Mesenchymal stem cell (in vitro differentiated cells and primary cell): ENCODE results near the gene KATNB1.

Source experiments
- DNase-seq: peaks from one replicate; pipeline ENCODE4 v3.0.0-alpha.2; 2013
- H2AFZ ChIP-seq: one replicate; pipeline ENCODE4 v1.6.1; 2013; ENCODE audit warnings: low read depth, mild to moderate bottlenecking, control low read depth, inconsistent platforms, low read length, moderate library complexity
- H2AK5ac ChIP-seq: 2 replicates; pipeline ENCODE4 v1.6.1; 2013; ENCODE audit warnings: low read length, moderate library complexity, mild to moderate bottlenecking, inconsistent platforms; ENCODE audit not compliant: severe bottlenecking
- H2BK120ac ChIP-seq: one replicate; pipeline ENCODE4 v1.6.1; 2013; ENCODE audit warnings: low read depth, mild to moderate bottlenecking, inconsistent platforms, low read length, moderate library complexity
- H2BK12ac ChIP-seq, 2 experiments: one replicate each; pipeline ENCODE4 v1.6.1; 2013; ENCODE audit warnings: inconsistent platforms in 2 of 2, low read length in 2 of 2, mild to moderate bottlenecking in 2 of 2, moderate library complexity in 2 of 2, control low read depth in 1 of 2
- H2BK15ac ChIP-seq: one replicate; pipeline ENCODE4 v1.6.1; 2013; ENCODE audit warnings: mild to moderate bottlenecking, low read depth, inconsistent platforms; ENCODE audit not compliant: poor library complexity, severe bottlenecking
- H2BK5ac ChIP-seq: 2 replicates; pipeline ENCODE4 v1.6.1; 2013; ENCODE audit warnings: low read depth, mild to moderate bottlenecking, low read length, control low read depth, inconsistent platforms; ENCODE audit not compliant: poor library complexity, severe bottlenecking
- H3K14ac ChIP-seq, 2 experiments: one replicate each; pipeline ENCODE4 v1.6.1; 2013; ENCODE audit warnings: inconsistent platforms in 2 of 2, low read length in 2 of 2, control low read depth in 1 of 2, mild to moderate bottlenecking in 1 of 2, moderate library complexity in 1 of 2
- H3K18ac ChIP-seq, 2 experiments: one replicate each; pipeline ENCODE4 v1.6.1; 2013; ENCODE audit warnings: inconsistent platforms in 2 of 2, low read length in 2 of 2, control low read depth in 1 of 2, low read depth in 1 of 2, mild to moderate bottlenecking in 1 of 2
- H3K23ac ChIP-seq, 2 experiments: one replicate each; pipeline ENCODE4 v1.6.1; 2013; ENCODE audit warnings: inconsistent platforms in 2 of 2, low read length in 2 of 2, mild to moderate bottlenecking in 2 of 2, moderate library complexity in 2 of 2, control low read depth in 1 of 2
- H3K27ac ChIP-seq: 2 replicates; pipeline ENCODE4 v1.5.1; 2013; ENCODE audit warnings: mild to moderate bottlenecking, moderate library complexity, low read length, control low read depth, inconsistent platforms; ENCODE audit not compliant: poor library complexity, severe bottlenecking
- H3K27me3 ChIP-seq, 2 experiments: 2 replicates each; pipeline versions ENCODE4 v1.6.1 to v1.7.0; 2013; ENCODE audit warnings: low read length in 2 of 2, mild to moderate bottlenecking in 2 of 2, moderate library complexity in 2 of 2, control low read depth in 1 of 2, inconsistent platforms in 1 of 2; ENCODE audit not compliant: control insufficient read depth in 1 of 2, insufficient read depth in 1 of 2
- H3K36me3 ChIP-seq, 2 experiments: 2 replicates each; pipeline versions ENCODE4 v1.6.1 to v1.7.0; 2013; ENCODE audit warnings: low read length in 2 of 2, control low read depth in 1 of 2, inconsistent platforms in 1 of 2, low read depth in 1 of 2, mild to moderate bottlenecking in 1 of 2; ENCODE audit not compliant: insufficient read depth in 2 of 2, control insufficient read depth in 1 of 2
- H3K4ac ChIP-seq, 2 experiments: one replicate each; pipeline ENCODE4 v1.6.1; 2013; ENCODE audit warnings: inconsistent platforms in 2 of 2, low read length in 2 of 2, mild to moderate bottlenecking in 2 of 2, moderate library complexity in 2 of 2, control low read depth in 1 of 2, low read depth in 1 of 2
- H3K4me1 ChIP-seq: 2 replicates; pipeline ENCODE4 v1.6.1; 2013; ENCODE audit warnings: low read depth, low read length, control low read depth; ENCODE audit not compliant: control insufficient read depth, insufficient read depth
- H3K4me2 ChIP-seq: 2 replicates; pipeline ENCODE4 v1.6.1; 2013; ENCODE audit warnings: low read length, mild to moderate bottlenecking, inconsistent platforms; ENCODE audit not compliant: poor library complexity, severe bottlenecking
- H3K4me3 ChIP-seq, 2 experiments: 2 replicates each; pipeline versions ENCODE4 v1.5.1 to v1.7.0; 2013; ENCODE audit warnings: low read length in 2 of 2, mild to moderate bottlenecking in 2 of 2, control low read depth in 1 of 2, low read depth in 1 of 2; ENCODE audit not compliant: insufficient read depth in 1 of 2
- H3K79me1 ChIP-seq: replicated peaks from 2 replicates; pipeline ENCODE4 v1.6.1; 2013; ENCODE audit warnings: mild to moderate bottlenecking, control low read depth, low read length, inconsistent platforms; ENCODE audit not compliant: poor library complexity, severe bottlenecking
- H3K9ac ChIP-seq: 2 replicates; pipeline ENCODE4 v1.7.0; 2013; ENCODE audit warnings: mild to moderate bottlenecking, low read length, moderate library complexity
- H3K9me3 ChIP-seq: 2 replicates; pipeline ENCODE4 v1.7.0; 2013; ENCODE audit warnings: mild to moderate bottlenecking, low read length; ENCODE audit not compliant: control insufficient read depth
- H4K8ac ChIP-seq: one replicate; pipeline ENCODE4 v1.6.1; 2013; ENCODE audit warnings: inconsistent platforms, mild to moderate bottlenecking, low read length, moderate library complexity
- H4K91ac ChIP-seq: one replicate; pipeline ENCODE4 v1.6.1; 2013; ENCODE audit warnings: mild to moderate bottlenecking, low read length, inconsistent platforms
- WGBS: methylation state at CpG from one replicate; pipeline ENCODE4 v1.1.7; 2013; ENCODE audit warnings: mixed read lengths; 5-methylcytosine and 5-hydroxymethylcytosine counted together

The KATNB1 gene

GRCh38 chr16:57799600-57800199 is 64.1 kb downstream of the KATNB1 start:
- Histone ChIP-seq H3K4me2 (peak overlapping the region; percentile 92), H3K9ac (no peak overlapping the region), H3K4me3 (peak overlapping the region in 1 of 2 experiments; percentile 47), H3K4me1 (peaks cover 40% of the 10 kb centered on the region), H4K8ac (peak overlapping the region; percentile 12), H3K4ac (no peak overlapping the region), H3K27me3 (no peaks in the 10 kb centered on the region), H3K79me1 (peaks cover 4% of the 10 kb centered on the region), H3K23ac (peak overlapping the region in 1 of 2 experiments; percentile 16), H4K91ac (no peak overlapping the region), H2BK15ac (peak overlapping the region; percentile 26), H2AFZ (no peak overlapping the region), H2BK5ac (no peak overlapping the region), H3K36me3 (peaks cover 14 to 34% of the 10 kb centered on the region in 2 experiments), H3K27ac (peak overlapping the region; percentile 94), H2BK12ac (no peak overlapping the region), H2AK5ac (peak overlapping the region; percentile 78), H3K18ac (peak overlapping the region in 1 of 2 experiments; percentile 37), H3K14ac (no peak overlapping the region), H3K9me3 (no peaks in the 10 kb centered on the region), H2BK120ac (no peak overlapping the region)
- WGBS, result 55% methylated on average over 4 of the region's 5 CpGs
- DNase-seq, result no peak

- Histone ChIP-seq H3K9ac (peak overlapping the region; percentile 89), H3K18ac (peak overlapping the region; percentile 40 to 95), H2BK12ac (peak overlapping the region; percentile 24 to 59), H2BK5ac (peak overlapping the region; percentile 21), H3K4me1 (peaks cover 32% of the 10 kb centered on the region), H2BK120ac (no peak overlapping the region), H2AK5ac (peak overlapping the region; percentile 100), H3K4ac (no peak overlapping the region), H3K27me3 (peaks cover 0 to 3% of the 10 kb centered on the region in 2 experiments), H3K4me3 (peak overlapping the region; percentile 43 to 88), H2AFZ (no peak overlapping the region), H3K36me3 (peaks cover 10 to 31% of the 10 kb centered on the region in 2 experiments), H3K9me3 (no peaks in the 10 kb centered on the region), H4K91ac (peak overlapping the region; percentile 45), H3K27ac (peak overlapping the region; percentile 94), H4K8ac (peak overlapping the region; percentile 74), H2BK15ac (peak overlapping the region; percentile 6), H3K4me2 (peak overlapping the region; percentile 92), H3K79me1 (peaks cover 2% of the 10 kb centered on the region), H3K23ac (no peak overlapping the region), H3K14ac (peak overlapping the region in 1 of 2 experiments; percentile 5)
- 49% methylated on average over 11 of the region's 12 CpGs for WGBS
- peak; percentile 24 for DNase-seq
Measured at GRCh38 chr16:57800200-57801097, 64.9 kb downstream of the KATNB1 start.

- Histone ChIP-seq H2BK12ac (peak overlapping the region; percentile 59 to 75), H3K9me3 (no peaks in the 10 kb centered on the region), H3K79me1 (peaks cover 2% of the 10 kb centered on the region), H3K9ac (peak overlapping the region; percentile 89), H4K91ac (peak overlapping the region; percentile 60), H2AFZ (no peak overlapping the region), H2BK5ac (peak overlapping the region; percentile 98), H2BK120ac (peak overlapping the region; percentile 90), H3K4me1 (peaks cover 29% of the 10 kb centered on the region), H4K8ac (peak overlapping the region; percentile 59), H3K18ac (peak overlapping the region; percentile 55 to 95), H3K27me3 (peaks cover 0 to 3% of the 10 kb centered on the region in 2 experiments), H3K27ac (peak overlapping the region; percentile 94), H3K4ac (peak overlapping the region; percentile 81 to 83), H3K23ac (no peak overlapping the region), H2AK5ac (peak overlapping the region; percentile 100), H3K36me3 (peaks cover 9 to 27% of the 10 kb centered on the region in 2 experiments), H2BK15ac (peak overlapping the region; percentile 97), H3K14ac (peak overlapping the region in 1 of 2 experiments; percentile 82), H3K4me2 (peak overlapping the region; percentile 92), H3K4me3 (peak overlapping the region; percentile 70 to 88)
- 2% methylated on average over 5 of the region's 5 CpGs for WGBS
- peak; percentile 89 for DNase-seq
Measured at GRCh38 chr16:57801098-57801808, 65.7 kb downstream of the KATNB1 start.
